Esophagus squamous epithelium (tissue), 4 donors: ENCODE results near the gene RNF220.

Experiments
- CTCF ChIP-seq, 6 experiments: fragments of 450-650 bp in 4 of 6; fragments of 200-600 bp in 2 of 6; sonication (generic) in 2 of 6; IDR thresholded peaks; one replicate each; pipeline ENCODE4 v1.5.1; 2016 to 2019; ENCODE audit warnings: antibody characterized with exemption in 6 of 6, mild to moderate bottlenecking in 4 of 6, moderate library complexity in 4 of 6
- POLR2A ChIP-seq, 4 donors: fragments of 450-650 bp; IDR thresholded peaks; one replicate each; pipeline ENCODE4 v1.6.1; 2017; ENCODE audit warnings: antibody characterized with exemption in 4 of 4, mild to moderate bottlenecking in 4 of 4, moderate library complexity in 3 of 4

- TF ChIP-seq CTCF (IDR thresholded peaks at IDR 0.05) (no peak), POLR2A (IDR thresholded peaks at IDR 0.05) (no peak)
Observed at GRCh38 chr1:44634606-44635189, 229.6 kb downstream of the RNF220 start.
